Bronchus fibroblast of lung (primary cell): ENCODE data around the gene RFX4. TPM values are rescaled to one million over a fixed set of nuclear protein-coding genes. Genes with fewer than 3 reads are reported as not detected.

Source experiments
- total RNA-seq: library from RNA; depleted of rRNA; stranded (reverse); fragments of >200 nt; gene quantifications from 2 replicates; pipeline ENCODE4 v1.2.3, GENCODE V29; 2015

Gene RFX4
- total RNA-seq: not detected in 2 replicates

DNA sequence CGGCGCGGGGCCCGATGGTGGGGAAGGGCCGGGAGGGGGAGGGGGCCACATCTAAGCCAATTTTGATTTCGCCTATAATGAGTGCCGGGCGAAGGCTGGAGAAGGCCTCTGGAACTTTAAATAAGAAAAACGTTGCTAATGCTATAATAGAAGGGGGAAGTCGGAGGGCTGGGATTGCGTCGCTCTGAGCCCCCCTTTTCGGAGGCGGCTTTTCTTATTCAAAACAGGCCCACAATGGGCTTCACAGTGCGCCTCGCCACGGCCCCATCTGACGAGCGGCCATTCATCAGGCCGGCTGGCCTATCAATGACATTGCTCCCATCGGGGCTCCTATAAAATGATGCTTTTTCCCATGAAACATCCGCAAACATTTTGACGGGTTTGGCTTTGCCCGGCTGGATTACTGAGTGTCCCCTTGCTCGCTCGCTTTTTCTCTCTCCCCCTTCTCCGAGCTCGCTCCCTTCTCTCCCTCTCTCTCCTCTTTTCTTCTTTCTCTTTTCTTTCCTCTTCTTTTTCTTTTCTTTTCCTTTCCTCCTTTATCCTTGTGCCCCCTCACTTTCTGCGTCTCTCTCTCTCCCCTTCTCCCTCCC lies at the start of gene RFX4:
Gene RFX4, plus strand, starts transcription at position 364 of the 590 bp plus-strand sequence. CDS start 317 bp downstream, outside the sequence.

DNA sequence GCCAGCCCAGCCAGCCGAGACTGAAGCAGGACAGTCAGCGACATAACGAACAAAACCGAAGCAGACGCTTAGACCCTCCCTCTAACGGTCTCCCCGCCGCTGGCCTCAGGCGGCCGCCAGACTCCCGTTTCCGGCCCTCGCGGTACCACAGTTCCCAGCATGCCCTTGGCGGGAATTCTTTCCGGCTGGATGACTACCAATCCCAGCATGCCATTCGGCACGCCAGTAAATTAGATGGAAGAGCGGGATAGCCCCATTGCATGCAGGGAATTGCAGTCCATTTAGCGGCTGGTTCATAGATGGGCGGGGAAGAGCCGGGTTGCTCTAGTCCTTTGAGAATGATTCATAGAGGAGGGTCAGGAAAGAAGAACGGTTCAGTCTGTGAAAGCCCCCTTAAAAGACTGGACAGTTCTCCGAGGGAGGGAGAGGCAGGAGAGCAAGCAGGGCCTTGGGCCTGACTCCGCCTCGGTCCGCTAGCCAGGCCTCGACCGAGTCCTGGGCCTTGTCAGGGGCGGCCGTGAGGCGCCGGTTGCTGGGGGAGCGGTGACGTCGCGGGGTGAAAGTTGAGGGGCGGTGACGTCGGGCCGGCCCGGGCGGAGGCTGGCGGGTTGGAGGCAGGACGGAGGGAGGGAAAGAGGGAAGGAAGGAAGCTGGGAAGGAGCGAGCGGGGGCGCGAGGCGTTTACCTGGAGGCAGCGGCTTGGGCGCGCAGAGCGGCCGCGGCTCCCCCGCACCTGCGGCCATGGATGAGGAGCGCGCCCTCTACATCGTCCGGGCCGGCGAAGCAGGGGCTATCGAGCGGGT lies 191.4 kb downstream of the RFX4 start, which contains the start of gene RIC8B:
Gene RIC8B, plus strand, starts transcription at position 678 of the 803 bp plus-strand sequence. Its CDS starts 64 bp downstream, at position 742.

Other genes starting within 250 kb of the RFX4 start
- 9.8 and 10.1 TPM in 2 replicates for gene POLR3B, start 225.3 kb upstream of the RFX4 start, total RNA-seq
- gene RIC8B, start 191.7 kb downstream of the RFX4 start, total RNA-seq: 7.0 and 8.2 TPM in 2 replicates